ENCODE data around the gene GNB3. TPM values are rescaled to one million over a fixed set of nuclear protein-coding genes. Genes with fewer than 3 reads are reported as not detected.

The GNB3 gene
- total RNA-seq, 1 experiment from 2014 or later: 20.7 TPM

DNA sequence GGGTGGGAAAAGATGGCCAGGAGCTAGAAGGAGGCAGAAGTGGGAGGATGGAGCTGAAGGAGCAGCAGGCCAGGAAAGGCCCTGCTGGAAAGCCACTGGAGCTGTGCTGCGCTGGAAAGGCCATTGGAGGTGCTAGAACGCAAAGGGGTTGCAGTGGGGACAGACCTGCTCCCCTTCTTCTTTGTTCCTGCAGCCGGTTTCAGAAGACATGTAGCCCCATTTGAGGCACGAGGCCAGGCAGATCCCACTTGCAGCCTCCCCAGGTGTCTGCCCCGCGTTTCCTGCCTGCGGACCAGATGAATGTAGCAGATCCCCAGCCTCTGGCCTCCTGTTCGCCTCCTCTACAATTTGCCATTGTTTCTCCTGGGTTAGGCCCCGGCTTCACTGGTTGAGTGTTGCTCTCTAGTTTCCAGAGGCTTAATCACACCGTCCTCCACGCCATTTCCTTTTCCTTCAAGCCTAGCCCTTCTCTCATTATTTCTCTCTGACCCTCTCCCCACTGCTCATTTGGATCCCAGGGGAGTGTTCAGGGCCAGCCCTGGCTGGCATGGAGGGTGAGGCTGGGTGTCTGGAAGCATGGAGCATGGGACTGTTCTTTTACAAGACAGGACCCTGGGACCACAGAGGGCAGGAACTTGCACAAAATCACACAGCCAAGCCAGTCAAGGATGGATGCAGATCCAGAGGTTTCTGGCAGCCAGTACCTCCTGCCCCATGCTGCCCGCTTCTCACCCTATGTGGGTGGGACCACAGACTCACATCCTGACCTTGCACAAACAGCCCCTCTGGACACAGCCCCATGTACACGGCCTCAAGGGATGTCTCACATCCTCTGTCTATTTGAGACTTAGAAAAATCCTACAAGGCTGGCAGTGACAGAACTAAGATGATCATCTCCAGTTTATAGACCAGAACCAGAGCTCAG is 21.4 kb upstream of the GNB3 start:
- peaks cover 22% of the 10 kb centered on the region for H3K4me1 ChIP-seq (ENCODE audit: insufficient read depth, low read length, poor library complexity, severe bottlenecking)
- ChIA-PET POLR2A (ENCODE audit: low non-redundant PET) (no interaction called here), CTCF (interaction anchor here (0.6 kb wide), 1 partner anchor 64 kb away, joined by 4 read pairs; no protein-coding TSS in a partner anchor)
- H3K27ac ChIP-seq (ENCODE audit: low read depth, low read length, poor library complexity, severe bottlenecking): no peak overlapping the region
- DNase-seq (ENCODE audit: low spot score): no peak
- intact Hi-C loops (cut with micrococcal nuclease; ENCODE audit: unreplicated experiment): no loop called here
- H3K27me3 ChIP-seq (replicated peaks; ENCODE audit: insufficient read depth, low read depth, low read length, poor library complexity): no peaks in the 10 kb centered on the region
- no peaks in the 10 kb centered on the region for H3K9me3 ChIP-seq (ENCODE audit: low read depth, low read length, poor library complexity, severe bottlenecking)
- no peak overlapping the region for H3K4me3 ChIP-seq (ENCODE audit: low read depth, low read length, poor library complexity, severe bottlenecking)
- no peaks in the 10 kb centered on the region for H3K36me3 ChIP-seq (ENCODE audit: insufficient read depth, low read length, poor library complexity, severe bottlenecking)
- TF ChIP-seq EZH2 (IDR thresholded peaks at IDR 0.05; ENCODE audit: borderline replicate concordance, low read depth, low read length, poor library complexity, severe bottlenecking): no peak
- TF ChIP-seq, protein P1, sequence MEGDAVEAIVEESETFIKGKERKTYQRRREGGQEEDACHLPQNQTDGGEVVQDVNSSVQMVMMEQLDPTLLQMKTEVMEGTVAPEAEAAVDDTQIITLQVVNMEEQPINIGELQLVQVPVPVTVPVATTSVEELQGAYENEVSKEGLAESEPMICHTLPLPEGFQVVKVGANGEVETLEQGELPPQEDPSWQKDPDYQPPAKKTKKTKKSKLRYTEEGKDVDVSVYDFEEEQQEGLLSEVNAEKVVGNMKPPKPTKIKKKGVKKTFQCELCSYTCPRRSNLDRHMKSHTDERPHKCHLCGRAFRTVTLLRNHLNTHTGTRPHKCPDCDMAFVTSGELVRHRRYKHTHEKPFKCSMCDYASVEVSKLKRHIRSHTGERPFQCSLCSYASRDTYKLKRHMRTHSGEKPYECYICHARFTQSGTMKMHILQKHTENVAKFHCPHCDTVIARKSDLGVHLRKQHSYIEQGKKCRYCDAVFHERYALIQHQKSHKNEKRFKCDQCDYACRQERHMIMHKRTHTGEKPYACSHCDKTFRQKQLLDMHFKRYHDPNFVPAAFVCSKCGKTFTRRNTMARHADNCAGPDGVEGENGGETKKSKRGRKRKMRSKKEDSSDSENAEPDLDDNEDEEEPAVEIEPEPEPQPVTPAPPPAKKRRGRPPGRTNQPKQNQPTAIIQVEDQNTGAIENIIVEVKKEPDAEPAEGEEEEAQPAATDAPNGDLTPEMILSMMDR (conservative IDR thresholded peaks at IDR 0.05; ENCODE audit: low read depth, low read length): no peak
- BruUV-seq (replicated peaks): no TSS peak

DNA sequence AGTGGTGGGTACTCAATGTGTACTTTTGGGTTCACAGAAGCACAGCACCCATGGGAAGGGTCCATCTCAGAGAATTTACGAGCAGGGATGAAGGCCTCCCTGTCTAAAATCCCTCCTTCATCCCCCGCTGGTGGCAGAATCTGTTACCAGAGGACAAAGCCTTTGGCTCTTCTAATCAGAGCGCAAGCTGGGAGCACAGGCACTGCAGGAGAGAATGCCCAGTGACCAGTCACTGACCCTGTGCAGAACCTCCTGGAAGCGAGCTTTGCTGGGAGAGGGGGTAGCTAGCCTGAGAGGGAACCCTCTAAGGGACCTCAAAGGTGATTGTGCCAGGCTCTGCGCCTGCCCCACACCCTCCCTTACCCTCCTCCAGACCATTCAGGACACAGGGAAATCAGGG is 20.6 kb upstream of the GNB3 start:
- Histone ChIP-seq H3K27ac (ENCODE audit: low read depth, low read length, poor library complexity, severe bottlenecking) (no peak overlapping the region), H3K4me3 (ENCODE audit: low read depth, low read length, poor library complexity, severe bottlenecking) (no peak overlapping the region), H3K36me3 (ENCODE audit: insufficient read depth, low read length, poor library complexity, severe bottlenecking) (no peaks in the 10 kb centered on the region), H3K27me3 (replicated peaks; ENCODE audit: insufficient read depth, low read depth, low read length, poor library complexity) (no peaks in the 10 kb centered on the region), H3K9me3 (ENCODE audit: low read depth, low read length, poor library complexity, severe bottlenecking) (no peaks in the 10 kb centered on the region), H3K4me1 (ENCODE audit: insufficient read depth, low read length, poor library complexity, severe bottlenecking) (peaks cover 22% of the 10 kb centered on the region)
- TF ChIP-seq, protein P1 (conservative IDR thresholded peaks at IDR 0.05; ENCODE audit: low read depth, low read length): no peak
- TF ChIP-seq EZH2 (IDR thresholded peaks at IDR 0.05; ENCODE audit: borderline replicate concordance, low read depth, low read length, poor library complexity, severe bottlenecking): no peak
- intact Hi-C loops (cut with micrococcal nuclease; ENCODE audit: unreplicated experiment): no loop called here
- ChIA-PET CTCF (no interaction called here), POLR2A (ENCODE audit: low non-redundant PET) (no interaction called here)
- no TSS peak for BruUV-seq (replicated peaks)
- DNase-seq (ENCODE audit: low spot score): no peak

DNA sequence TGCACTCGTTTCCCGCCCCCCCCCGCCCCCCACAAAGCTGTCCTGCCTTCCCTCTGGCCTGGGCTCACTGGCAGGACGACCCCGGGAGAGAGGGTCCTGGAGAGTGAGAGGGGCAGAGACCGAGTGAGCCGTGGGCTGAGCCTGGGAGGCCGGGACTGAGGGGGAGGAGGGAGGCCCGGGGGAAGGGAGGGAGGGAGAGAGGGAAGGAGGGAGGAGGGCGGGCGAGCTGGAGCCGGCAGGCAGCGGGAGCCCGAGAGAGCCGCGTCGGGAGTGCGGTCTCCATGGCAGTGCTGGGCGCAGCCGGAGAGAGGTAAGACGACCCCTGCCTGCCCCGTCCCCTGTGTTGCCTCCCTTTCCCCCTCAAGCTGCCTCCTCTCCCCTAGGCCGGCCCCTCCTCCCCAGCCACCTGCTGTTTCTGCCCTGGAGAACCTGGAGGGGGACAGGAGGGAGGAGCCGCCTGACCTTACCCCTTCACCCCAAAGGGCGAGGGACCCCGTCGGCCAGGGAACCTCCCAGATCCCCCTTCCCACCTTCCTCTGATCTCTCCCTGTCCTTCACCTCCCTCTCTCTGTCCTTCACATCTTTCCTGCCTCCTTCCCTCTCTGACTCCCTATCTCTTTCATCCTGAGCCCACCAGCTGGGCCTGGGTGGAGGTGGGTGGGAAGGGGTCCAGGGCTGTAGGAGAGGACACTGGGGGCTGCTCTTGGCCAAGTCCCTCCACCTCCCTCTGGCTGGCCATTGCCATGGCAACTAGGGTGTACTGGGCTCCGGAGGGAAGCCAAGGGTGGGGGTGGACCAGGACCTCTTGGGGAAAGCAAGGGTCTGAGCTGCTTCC is 18.9 kb upstream of the GNB3 start, which contains the start of gene GPR162:
Gene GPR162, plus strand, starts transcription at position 231 of the 835 bp plus-strand sequence. CDS start 2,078 bp downstream, outside the sequence.
- Histone ChIP-seq H3K27ac (ENCODE audit: low read depth, low read length, poor library complexity, severe bottlenecking) (peak within 1 kb of the TSS; percentile 69), H3K27me3 (replicated peaks; ENCODE audit: insufficient read depth, low read depth, low read length, poor library complexity) (no peaks in the 10 kb centered on the region), H3K4me1 (ENCODE audit: insufficient read depth, low read length, poor library complexity, severe bottlenecking) (peaks cover 29% of the 10 kb centered on the region), H3K36me3 (ENCODE audit: insufficient read depth, low read length, poor library complexity, severe bottlenecking) (no peaks in the 10 kb centered on the region), H3K9me3 (ENCODE audit: low read depth, low read length, poor library complexity, severe bottlenecking) (no peaks in the 10 kb centered on the region), H3K4me3 (ENCODE audit: low read depth, low read length, poor library complexity, severe bottlenecking) (peak within 1 kb of the TSS; percentile 62)
- ChIA-PET POLR2A (ENCODE audit: low non-redundant PET) (interaction anchor here (0.8 kb wide), 1 partner anchor 132 kb away, joined by 6 read pairs; no protein-coding TSS in a partner anchor), CTCF (interaction anchor here (0.5 to 1.9 kb wide), 4 partner anchors 47 to 157 kb away, joined by 3 to 6 read pairs (median 5); partner anchors contain the start of gene MLF2)
- DNase-seq (ENCODE audit: low spot score): peak; percentile 81
- BruUV-seq (replicated peaks): no TSS peak
- TF ChIP-seq EZH2 (IDR thresholded peaks at IDR 0.05; ENCODE audit: borderline replicate concordance, low read depth, low read length, poor library complexity, severe bottlenecking): no peak
- TF ChIP-seq, protein P1 (conservative IDR thresholded peaks at IDR 0.05; ENCODE audit: low read depth, low read length): no peak
- intact Hi-C loops (cut with micrococcal nuclease; ENCODE audit: unreplicated experiment): no loop called here

Data from A673 (cell line).